ENCODE data around the gene TMEM185B.

DNA sequence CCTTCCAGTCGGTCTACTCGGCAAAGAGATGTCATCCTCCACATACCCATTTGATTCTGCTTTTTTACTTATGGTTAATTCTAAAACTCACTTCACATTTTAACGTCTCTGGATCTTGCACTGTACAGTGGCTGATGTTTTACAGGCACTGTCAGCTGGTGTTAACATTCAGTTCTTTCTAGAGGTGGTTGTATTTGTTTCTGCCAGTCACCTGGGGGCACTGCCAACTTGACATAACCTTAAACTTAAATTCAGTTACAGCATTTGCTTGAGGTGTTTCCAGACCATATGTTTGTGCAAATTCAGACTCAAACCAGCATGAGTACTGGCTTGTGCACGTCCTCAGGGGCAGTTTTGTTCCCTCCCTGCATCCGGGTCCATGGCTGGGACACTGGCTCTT is 5.3 kb upstream of the TMEM185B start:
- TF ChIP-seq, protein P1, sequence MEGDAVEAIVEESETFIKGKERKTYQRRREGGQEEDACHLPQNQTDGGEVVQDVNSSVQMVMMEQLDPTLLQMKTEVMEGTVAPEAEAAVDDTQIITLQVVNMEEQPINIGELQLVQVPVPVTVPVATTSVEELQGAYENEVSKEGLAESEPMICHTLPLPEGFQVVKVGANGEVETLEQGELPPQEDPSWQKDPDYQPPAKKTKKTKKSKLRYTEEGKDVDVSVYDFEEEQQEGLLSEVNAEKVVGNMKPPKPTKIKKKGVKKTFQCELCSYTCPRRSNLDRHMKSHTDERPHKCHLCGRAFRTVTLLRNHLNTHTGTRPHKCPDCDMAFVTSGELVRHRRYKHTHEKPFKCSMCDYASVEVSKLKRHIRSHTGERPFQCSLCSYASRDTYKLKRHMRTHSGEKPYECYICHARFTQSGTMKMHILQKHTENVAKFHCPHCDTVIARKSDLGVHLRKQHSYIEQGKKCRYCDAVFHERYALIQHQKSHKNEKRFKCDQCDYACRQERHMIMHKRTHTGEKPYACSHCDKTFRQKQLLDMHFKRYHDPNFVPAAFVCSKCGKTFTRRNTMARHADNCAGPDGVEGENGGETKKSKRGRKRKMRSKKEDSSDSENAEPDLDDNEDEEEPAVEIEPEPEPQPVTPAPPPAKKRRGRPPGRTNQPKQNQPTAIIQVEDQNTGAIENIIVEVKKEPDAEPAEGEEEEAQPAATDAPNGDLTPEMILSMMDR (conservative IDR thresholded peaks at IDR 0.05 in 1 of 2, IDR thresholded peaks at IDR 0.05 in 1 of 2; ENCODE audit: low read depth in 1 of 2, low read length in 2 of 2) = no peak
- TF ChIP-seq EZH2 (IDR thresholded peaks at IDR 0.05; ENCODE audit: low read length, missing control alignments) = no peak

All from fibroblast of lung (primary cell).